T-cell (primary cell): ENCODE data around the gene PRRT1. TPM values are rescaled to one million over a fixed set of nuclear protein-coding genes. Genes with fewer than 3 reads are reported as not detected.
"Not testable (repeated sequence)": the region's sequence is repeated elsewhere in the genome, so short reads cannot be mapped to it uniquely, and the experiment has no call there.

Source experiments
- ATAC-seq, 4 experiments: fragments of 200-7000 bp in 3 of 4; fragments of 150-1000 bp in 1 of 4; cut with Tn5 transposase; replicated peaks in 1 of 4; 1 replicate in 3 of 4; 2 replicates in 1 of 4; pipeline ENCODE4 v1.10.0; 2021; ENCODE audit warnings: moderate library complexity in 3 of 4, mild to moderate bottlenecking in 2 of 4, moderate number of reproducible peaks in 1 of 4
- CTCF ChIA-PET, 2 donors: fragments of 300-600 bp; sonication (Branson Sonifier 250); formaldehyde crosslinking; loops; one replicate each; lab custom pipeline; 2022; ENCODE audit warnings: antibody characterized with exemption in 2 of 2; lab: Charles Lee
- POLR2A ChIA-PET, 2 donors: fragments of 300-600 bp; sonication (Branson Sonifier 250); formaldehyde crosslinking; loops; one replicate each; lab custom pipeline; 2022; ENCODE audit warnings: antibody characterized with exemption in 2 of 2; lab: Charles Lee
- DNase-seq, 35 experiments: peaks; one replicate each; pipeline versions ENCODE4 v3.0.0 to v3.0.0-alpha.2; 2013 to 2023
- H3K27ac ChIP-seq: one replicate; pipeline ENCODE4 v1.5.1; 2013; ENCODE audit warnings: low read length
- H3K27me3 ChIP-seq, 2 experiments: replicated peaks in 1 of 2; 1 replicate in 1 of 2; 2 replicates in 1 of 2; pipeline versions ENCODE4 v1.6.1 to v1.7.0; 2013; ENCODE audit warnings: low read length in 1 of 2, mixed read lengths in 1 of 2; ENCODE audit not compliant: control insufficient read depth in 2 of 2, insufficient read depth in 2 of 2; ENCODE audit errors: extremely low read depth in 1 of 2
- H3K36me3 ChIP-seq, 2 donors: 1 replicate in 1 of 2; 2 replicates in 1 of 2; pipeline versions ENCODE4 v1.6.1 to v1.7.0; 2013; ENCODE audit warnings: low read length in 1 of 2; ENCODE audit not compliant: control insufficient read depth in 2 of 2, insufficient read depth in 1 of 2; ENCODE audit errors: extremely low read depth in 1 of 2
- H3K4me1 ChIP-seq, 2 experiments: 1 replicate in 1 of 2; 2 replicates in 1 of 2; pipeline versions ENCODE4 v1.6.1 to v1.7.0; 2013; ENCODE audit warnings: low read length in 2 of 2, mixed read lengths in 1 of 2; ENCODE audit not compliant: insufficient read depth in 2 of 2, control insufficient read depth in 1 of 2; ENCODE audit errors: extremely low read depth in 1 of 2
- H3K4me3 ChIP-seq, 2 donors: 1 replicate in 1 of 2; 2 replicates in 1 of 2; pipeline versions ENCODE4 v1.5.1 to v1.7.0; 2013; ENCODE audit warnings: mild to moderate bottlenecking in 2 of 2, low read length in 1 of 2, moderate library complexity in 1 of 2; ENCODE audit not compliant: control insufficient read depth in 1 of 2; ENCODE audit errors: extremely low read depth in 1 of 2
- H3K9me3 ChIP-seq: 2 replicates; pipeline ENCODE4 v1.7.0; 2013
- H3K27ac Mint-ChIP-seq, 2 donors: one replicate each; pipeline ENCODE4 v1.8.0; 2020 to 2021; ENCODE audit warnings: mild to moderate bottlenecking in 2 of 2, mixed read lengths in 2 of 2
- H3K27me3 Mint-ChIP-seq, 2 donors: one replicate each; pipeline ENCODE4 v1.8.0; 2021 to 2022; ENCODE audit warnings: mixed read lengths in 2 of 2
- H3K36me3 Mint-ChIP-seq: one replicate; pipeline ENCODE4 v1.8.0; 2021; ENCODE audit warnings: mixed read lengths
- H3K4me1 Mint-ChIP-seq, 3 donors: one replicate each; pipeline ENCODE4 v1.8.0; 2020 to 2022; ENCODE audit warnings: mixed read lengths in 3 of 3, mild to moderate bottlenecking in 1 of 3
- H3K4me3 Mint-ChIP-seq, 3 donors: one replicate each; pipeline ENCODE4 v1.8.0; 2020 to 2022; ENCODE audit warnings: mild to moderate bottlenecking in 3 of 3, mixed read lengths in 3 of 3, moderate library complexity in 3 of 3
- H3K9me3 Mint-ChIP-seq, 3 donors: one replicate each; pipeline ENCODE4 v1.8.0; 2020 to 2022; ENCODE audit warnings: mixed read lengths in 3 of 3
- WGBS: methylation state at CpG from one replicate; pipeline ENCODE4 v1.1.5; 2013; ENCODE audit warnings: missing lambda C conversion rate; ENCODE audit not compliant: insufficient coverage; 5-methylcytosine and 5-hydroxymethylcytosine counted together
- total RNA-seq, 35 experiments: library from RNA in 6 of 35; stranded (reverse) in 6 of 35; fragments of 120-200 nt in 1 of 35; gene quantifications; one replicate each; pipeline versions ENCODE4 v1.2.1 to v1.2.4 and lab custom pipeline; 2013 to 2026

The PRRT1 gene
- total RNA-seq, 5 donors from 2014 or later (not counting 1 experiment from before 2014, with no cell fraction given): 1.7 to 3.3 (median 2.3) TPM

DNA sequence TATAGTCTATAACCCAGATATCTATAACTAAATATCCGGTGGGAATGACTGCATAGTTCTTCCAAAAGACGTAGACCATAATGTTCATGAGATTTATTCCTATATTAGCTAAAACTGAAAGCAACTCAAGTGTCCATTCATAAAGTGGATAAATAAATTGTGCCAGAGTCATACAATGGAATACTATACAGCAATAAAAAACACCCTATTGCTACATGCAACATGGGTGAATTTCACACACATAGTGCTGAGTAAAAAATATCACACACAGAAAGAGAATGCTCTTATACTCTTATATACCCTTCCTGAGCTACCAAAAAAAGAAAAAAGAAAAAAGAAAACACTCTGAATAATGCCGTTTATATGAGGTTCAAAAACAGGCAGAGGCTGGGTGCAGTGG lies 49.5 kb downstream of the PRRT1 start:
- Histone ChIP-seq H3K9me3 (no peaks in the 10 kb centered on the region), H3K27me3 (peaks cover 2 to 47% of the 10 kb centered on the region in 2 experiments), H3K27ac (no peak overlapping the region), H3K4me3 (no peak overlapping the region), H3K36me3 (no peaks in the 10 kb centered on the region), H3K4me1 (peaks cover 0 to 1% of the 10 kb centered on the region in 2 experiments)
- ChIA-PET CTCF (no interaction called here), POLR2A (no interaction called here)
- whole genome bisulfite sequencing: 100% methylated on average over 1 of the region's 3 CpGs
- Mint-ChIP-seq H3K9me3 (no peaks in the 10 kb centered on the region), H3K4me3 (no peak overlapping the region), H3K27ac (no peak overlapping the region), H3K27me3 (peaks cover 39% of the 10 kb centered on the region in 2 donors), H3K4me1 (peaks cover under 1 to 9% (median under 1%) of the 10 kb centered on the region in 3 donors), H3K36me3 (no peaks in the 10 kb centered on the region)
- ATAC-seq (no peak), DNase-seq (no peak)

GRCh38 chr6:32100251-32100650 lies 51.5 kb downstream of the PRRT1 start:
- H3K27me3 Mint-ChIP-seq: peaks cover 44 to 51% of the 10 kb centered on the region in 2 donors
- H3K27ac Mint-ChIP-seq, DNase-seq, H3K4me1 ChIP-seq, H3K9me3 Mint-ChIP-seq, CTCF ChIA-PET, H3K36me3 ChIP-seq, H3K36me3 Mint-ChIP-seq, H3K4me1 Mint-ChIP-seq, ATAC-seq, H3K4me3 Mint-ChIP-seq, POLR2A ChIA-PET, H3K27ac ChIP-seq, H3K4me3 ChIP-seq, H3K9me3 ChIP-seq: not testable (repeated sequence)
- WGBS: 93% methylated on average over 3 of the region's 8 CpGs
- H3K27me3 ChIP-seq: peaks cover 2 to 52% of the 10 kb centered on the region in 2 experiments

Other genes with a start within 250 kb of the PRRT1 start
- gene ZBTB12, start 249.9 kb downstream of the PRRT1 start, total RNA-seq: 1 to 10 TPM; 1.0 to 3.5 (median 3.1) TPM
- 1 to 10 TPM; 1.3 to 5.1 (median 3.7) TPM for gene C2, start 224.2 kb downstream of the PRRT1 start, total RNA-seq
- gene CFB, start 205.8 kb downstream of the PRRT1 start, total RNA-seq: 1 to 10 TPM in 3 of 5 donors, not detected in 2; 1.3 to 2.2 (median 1.8) TPM
- gene NELFE, start 193.0 kb downstream of the PRRT1 start, total RNA-seq: 10 to 100 TPM; 47.5 to 51.0 (median 49.4) TPM
- 100 to 1,000 TPM; 104 to 169 (median 112) TPM for gene SKIC2, start 192.8 kb downstream of the PRRT1 start, total RNA-seq
- 10 to 100 TPM; 30.2 to 53.2 (median 35.4) TPM for gene DXO, start 179.8 kb downstream of the PRRT1 start, total RNA-seq
- 10 to 100 TPM in 1 of 5 donors, 1 to 10 TPM in 4; 3.5 to 11.6 (median 6.1) TPM for gene C4A, start 169.9 kb downstream of the PRRT1 start, total RNA-seq
- gene C4B, start 137.1 kb downstream of the PRRT1 start, total RNA-seq: 1 to 10 TPM; 5.5 to 8.4 (median 7.5) TPM
- gene CYP21A2, start 113.5 kb downstream of the PRRT1 start, total RNA-seq: 1 to 10 TPM in 3 of 5 donors, under 1 TPM in 2; 0.43 to 2.2 (median 1.6) TPM
- 10 to 100 TPM in 4 of 5 donors, 1 to 10 TPM in 1; 8.0 to 20.9 (median 15.4) TPM for gene TNXB, start 42.6 kb downstream of the PRRT1 start, total RNA-seq
- 100 to 1,000 TPM; 106 to 151 (median 145) TPM for gene ATF6B, start 23.7 kb downstream of the PRRT1 start, total RNA-seq
- gene FKBPL, start 21.7 kb downstream of the PRRT1 start, total RNA-seq: 1 to 10 TPM in 4 of 5 donors, under 1 TPM in 1; 0.83 to 3.7 (median 1.5) TPM
- 10 to 100 TPM; 11.2 to 25.6 (median 19.3) TPM for gene PPT2, start 2.2 kb upstream of the PRRT1 start, total RNA-seq
- 10 to 100 TPM; 13.9 to 18.9 (median 16.9) TPM for gene EGFL8, start 12.7 kb upstream of the PRRT1 start, total RNA-seq
- 10 to 100 TPM; 23.5 to 34.6 (median 31.0) TPM for gene AGPAT1, start 24.1 kb upstream of the PRRT1 start, total RNA-seq
- gene RNF5, start 26.5 kb upstream of the PRRT1 start, total RNA-seq: 10 to 100 TPM; 23.6 to 49.3 (median 44.6) TPM
- gene AGER, start 32.3 kb upstream of the PRRT1 start, total RNA-seq: 10 to 100 TPM; 42.6 to 81.4 (median 67.7) TPM
- 100 to 1,000 TPM; 124 to 171 (median 148) TPM for gene PBX2, start 38.3 kb upstream of the PRRT1 start, total RNA-seq
- 100 to 1,000 TPM; 267 to 311 (median 274) TPM for gene GPSM3, start 40.7 kb upstream of the PRRT1 start, total RNA-seq
- gene NOTCH4, start 72.1 kb upstream of the PRRT1 start, total RNA-seq: 1 to 10 TPM in 3 of 5 donors, under 1 TPM in 2; 0.70 to 1.7 (median 1.1) TPM
- gene TSBP1, start 220.0 kb upstream of the PRRT1 start, total RNA-seq: not detected